Uterus (tissue), 2 donors: ENCODE data around the gene GGCX.

ENCODE experiments used
- CTCF ChIP-seq, 4 experiments: fragments of 200-600 bp in 2 of 4; fragments of 450-650 bp in 2 of 4; sonication (generic) in 2 of 4; IDR thresholded peaks; one replicate each; pipeline ENCODE4 v1.5.1; 2016 to 2019; ENCODE audit warnings: antibody characterized with exemption in 4 of 4, mild to moderate bottlenecking in 2 of 4, moderate library complexity in 1 of 4
- POLR2A ChIP-seq, 2 donors: fragments of 450-650 bp; IDR thresholded peaks; one replicate each; pipeline ENCODE4 v1.6.1; 2016; ENCODE audit warnings: antibody characterized with exemption in 2 of 2, mild to moderate bottlenecking in 1 of 2, moderate library complexity in 1 of 2

- no peak for TF ChIP-seq CTCF (IDR thresholded peaks at IDR 0.05)
- TF ChIP-seq POLR2A (IDR thresholded peaks at IDR 0.05): no peak
These were observed 57.2 kb downstream of the GGCX start for GRCh38 chr2:85503851-85504777.
